Panc1 (cell line): ENCODE measurements around the gene ALDH1A3. TPM values are rescaled to one million over a fixed set of nuclear protein-coding genes. Genes with fewer than 3 reads are reported as not detected.

Source experiments
- ATAC-seq: fragments of 200-7000 bp; cut with Tn5 transposase; 2 replicates; pipeline ENCODE4 v1.9.1; 2020; ENCODE audit warnings: mild to moderate bottlenecking, moderate library complexity
- BruUV-seq: library from RNA; stranded (reverse); fragments of 400-500 nt; replicated peaks from 2 replicates; lab custom pipeline; 2021; lab: Mats Ljungman, UMichigan
- CTCF ChIA-PET: fragments of 300-600 bp; sonication (Branson Sonifier 250); formaldehyde crosslinking; loops from one replicate; lab custom pipeline; 2022; ENCODE audit warnings: antibody characterized with exemption; lab: Charles Lee
- POLR2A ChIA-PET: fragments of 300-600 bp; sonication (Branson Sonifier 250); formaldehyde crosslinking; loops from one replicate; lab custom pipeline; 2022; ENCODE audit warnings: antibody characterized with exemption; lab: Charles Lee
- DNase-seq: peaks from one replicate; pipeline ENCODE4 v3.0.0-alpha.2; 2010; ENCODE audit warnings: low read depth, low spot score
- H3K27ac ChIP-seq: 2 replicates; pipeline ENCODE4 v1.5.1; 2011; ENCODE audit warnings: mild to moderate bottlenecking, low read length, inconsistent platforms
- H3K27me3 ChIP-seq: fragments of 200-500 bp; sonication (Bioruptor generic); 2 replicates; pipeline ENCODE4 v1.6.0; 2014; ENCODE audit warnings: low read length, inconsistent platforms; ENCODE audit not compliant: control insufficient read depth, insufficient read depth
- H3K36me3 ChIP-seq: fragments of 200-500 bp; sonication (Bioruptor generic); 2 replicates; pipeline ENCODE4 v1.5.1; 2014; ENCODE audit warnings: inconsistent platforms, mild to moderate bottlenecking, low read length, moderate library complexity; ENCODE audit not compliant: control insufficient read depth, insufficient read depth
- H3K4me1 ChIP-seq: 2 replicates; pipeline ENCODE4 v1.5.1; 2011; ENCODE audit warnings: inconsistent platforms, mild to moderate bottlenecking, low read length, moderate library complexity; ENCODE audit not compliant: control insufficient read depth, insufficient read depth
- H3K4me3 ChIP-seq, 2 experiments: 2 replicates each; pipeline ENCODE4 v1.5.1; 2011 to 2012; ENCODE audit warnings: low read depth in 2 of 2, low read length in 2 of 2, mild to moderate bottlenecking in 2 of 2, inconsistent platforms in 1 of 2, moderate library complexity in 1 of 2
- H3K9me3 ChIP-seq: fragments of 200-500 bp; sonication (Bioruptor generic); 2 replicates; pipeline ENCODE4 v1.5.1; 2014; ENCODE audit warnings: low read depth, mild to moderate bottlenecking, inconsistent platforms, low read length, moderate library complexity; ENCODE audit not compliant: control insufficient read depth, insufficient read depth
- POLR2AphosphoS5 ChIP-seq: IDR thresholded peaks from 2 replicates; pipeline ENCODE4 v1.6.1; 2012; ENCODE audit warnings: mild to moderate bottlenecking, low read depth, low read length, moderate library complexity
- SIN3A ChIP-seq: IDR thresholded peaks from 2 replicates; pipeline ENCODE4 v1.6.1; 2012; ENCODE audit warnings: low read depth, mild to moderate bottlenecking, low read length, moderate library complexity, borderline replicate concordance; ENCODE audit not compliant: insufficient read depth
- TCF7L2 ChIP-seq: IDR thresholded peaks from 2 replicates; pipeline ENCODE4 v1.6.1; 2011; ENCODE audit warnings: mild to moderate bottlenecking, low read depth, low read length, inconsistent platforms
- in situ Hi-C: cut with HindIII; loops from 2 replicates; pipeline ENCODE4 v1.10.0; 2016; ENCODE audit warnings: low sequenced_read_pairs, low pct_unique_long_range_greater_than_20kb
- intact Hi-C: fragments of 100-400 bp; cut with micrococcal nuclease; formaldehyde crosslinking; loops from one replicate; pipeline ENCODE4 v1.10.0; 2022; ENCODE audit not compliant: unreplicated experiment
- total RNA-seq: library from RNA; stranded (reverse); gene quantifications from one replicate; pipeline ENCODE4 v1.2.1, GENCODE V29; 2021; ENCODE audit not compliant: unreplicated experiment
- TF ChIP-seq, protein P1 (sequence below), 2 experiments: IDR thresholded peaks; 2 replicates each; pipeline ENCODE4 v1.6.1; 2011 to 2012; ENCODE audit warnings: low read depth in 2 of 2, control low read depth in 1 of 2, low read length in 1 of 2, mild to moderate bottlenecking in 1 of 2, moderate library complexity in 1 of 2; ENCODE audit not compliant: insufficient read depth in 1 of 2
- TF ChIP-seq, protein P2 (sequence below): fragments of 450-650 bp; IDR thresholded peaks from 2 replicates; pipeline ENCODE4 v1.5.1; 2017; ENCODE audit warnings: mild to moderate bottlenecking

ALDH1A3 gene
- total RNA-seq, 1 experiment from 2014 or later, result 143 TPM

DNA sequence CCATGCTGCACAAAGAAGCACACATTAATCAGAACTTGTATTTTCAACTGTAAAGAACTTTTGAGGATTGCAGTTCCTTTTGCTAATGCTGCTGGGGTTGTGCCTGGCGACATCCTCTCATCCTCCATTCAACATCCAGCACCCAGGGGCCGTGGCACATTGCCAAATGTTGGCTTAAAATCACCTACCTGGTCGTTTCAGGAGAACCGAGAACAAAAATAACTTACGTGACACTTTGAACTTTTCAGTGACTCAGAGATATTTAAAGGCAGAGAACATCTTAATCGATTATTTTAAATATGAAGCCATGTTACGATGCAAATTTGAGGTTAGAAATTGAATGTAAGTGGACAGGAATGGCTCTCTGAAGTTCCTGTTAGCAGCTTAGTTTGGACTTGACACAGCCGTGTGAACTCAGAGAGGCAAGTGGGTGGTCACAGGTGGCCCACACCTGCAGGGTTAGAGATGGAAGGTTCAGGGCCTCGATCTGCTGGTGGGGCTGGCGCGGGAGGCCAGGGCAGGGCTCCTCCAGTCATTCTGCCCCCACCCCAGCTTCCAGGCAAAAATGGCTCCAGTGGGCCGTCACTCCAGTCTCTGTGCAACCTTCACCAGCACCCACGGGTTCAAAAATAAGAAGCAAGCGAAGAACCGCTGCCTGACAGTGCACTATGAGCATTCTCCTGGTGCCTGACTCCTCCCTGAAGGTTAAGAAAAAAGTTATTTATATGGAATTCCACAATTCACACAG lies 51.7 kb downstream of the ALDH1A3 start:
- CTCF ChIA-PET, result interaction anchor here (0.6 kb wide), 1 partner anchor 85 kb away, joined by 4 read pairs; no protein-coding TSS in a partner anchor
- peaks cover 18% of the 10 kb centered on the region for H3K36me3 ChIP-seq
- ATAC-seq (no peak), DNase-seq (no peak)
- H3K27ac ChIP-seq, result peak overlapping the region; percentile 87
- TSS peak; percentile 15 for BruUV-seq
- H3K9me3 ChIP-seq, result no peaks in the 10 kb centered on the region
- TF ChIP-seq, protein P1, sequence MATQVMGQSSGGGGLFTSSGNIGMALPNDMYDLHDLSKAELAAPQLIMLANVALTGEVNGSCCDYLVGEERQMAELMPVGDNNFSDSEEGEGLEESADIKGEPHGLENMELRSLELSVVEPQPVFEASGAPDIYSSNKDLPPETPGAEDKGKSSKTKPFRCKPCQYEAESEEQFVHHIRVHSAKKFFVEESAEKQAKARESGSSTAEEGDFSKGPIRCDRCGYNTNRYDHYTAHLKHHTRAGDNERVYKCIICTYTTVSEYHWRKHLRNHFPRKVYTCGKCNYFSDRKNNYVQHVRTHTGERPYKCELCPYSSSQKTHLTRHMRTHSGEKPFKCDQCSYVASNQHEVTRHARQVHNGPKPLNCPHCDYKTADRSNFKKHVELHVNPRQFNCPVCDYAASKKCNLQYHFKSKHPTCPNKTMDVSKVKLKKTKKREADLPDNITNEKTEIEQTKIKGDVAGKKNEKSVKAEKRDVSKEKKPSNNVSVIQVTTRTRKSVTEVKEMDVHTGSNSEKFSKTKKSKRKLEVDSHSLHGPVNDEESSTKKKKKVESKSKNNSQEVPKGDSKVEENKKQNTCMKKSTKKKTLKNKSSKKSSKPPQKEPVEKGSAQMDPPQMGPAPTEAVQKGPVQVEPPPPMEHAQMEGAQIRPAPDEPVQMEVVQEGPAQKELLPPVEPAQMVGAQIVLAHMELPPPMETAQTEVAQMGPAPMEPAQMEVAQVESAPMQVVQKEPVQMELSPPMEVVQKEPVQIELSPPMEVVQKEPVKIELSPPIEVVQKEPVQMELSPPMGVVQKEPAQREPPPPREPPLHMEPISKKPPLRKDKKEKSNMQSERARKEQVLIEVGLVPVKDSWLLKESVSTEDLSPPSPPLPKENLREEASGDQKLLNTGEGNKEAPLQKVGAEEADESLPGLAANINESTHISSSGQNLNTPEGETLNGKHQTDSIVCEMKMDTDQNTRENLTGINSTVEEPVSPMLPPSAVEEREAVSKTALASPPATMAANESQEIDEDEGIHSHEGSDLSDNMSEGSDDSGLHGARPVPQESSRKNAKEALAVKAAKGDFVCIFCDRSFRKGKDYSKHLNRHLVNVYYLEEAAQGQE (IDR thresholded peaks at IDR 0.05; ENCODE audit: insufficient read depth in 1 of 2, low read depth in 2 of 2, low read length in 1 of 2), result no peak
- no peak for TF ChIP-seq TCF7L2
- no peak for TF ChIP-seq SIN3A
- peak; percentile 13; the same call in 1 of the 2 replicates for TF ChIP-seq POLR2AphosphoS5
- TF ChIP-seq, protein P2, sequence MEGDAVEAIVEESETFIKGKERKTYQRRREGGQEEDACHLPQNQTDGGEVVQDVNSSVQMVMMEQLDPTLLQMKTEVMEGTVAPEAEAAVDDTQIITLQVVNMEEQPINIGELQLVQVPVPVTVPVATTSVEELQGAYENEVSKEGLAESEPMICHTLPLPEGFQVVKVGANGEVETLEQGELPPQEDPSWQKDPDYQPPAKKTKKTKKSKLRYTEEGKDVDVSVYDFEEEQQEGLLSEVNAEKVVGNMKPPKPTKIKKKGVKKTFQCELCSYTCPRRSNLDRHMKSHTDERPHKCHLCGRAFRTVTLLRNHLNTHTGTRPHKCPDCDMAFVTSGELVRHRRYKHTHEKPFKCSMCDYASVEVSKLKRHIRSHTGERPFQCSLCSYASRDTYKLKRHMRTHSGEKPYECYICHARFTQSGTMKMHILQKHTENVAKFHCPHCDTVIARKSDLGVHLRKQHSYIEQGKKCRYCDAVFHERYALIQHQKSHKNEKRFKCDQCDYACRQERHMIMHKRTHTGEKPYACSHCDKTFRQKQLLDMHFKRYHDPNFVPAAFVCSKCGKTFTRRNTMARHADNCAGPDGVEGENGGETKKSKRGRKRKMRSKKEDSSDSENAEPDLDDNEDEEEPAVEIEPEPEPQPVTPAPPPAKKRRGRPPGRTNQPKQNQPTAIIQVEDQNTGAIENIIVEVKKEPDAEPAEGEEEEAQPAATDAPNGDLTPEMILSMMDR, result no peak
- H3K4me1 ChIP-seq, result peaks cover 46% of the 10 kb centered on the region
- in situ Hi-C loops, result no loop called here
- H3K4me3 ChIP-seq, result no peak overlapping the region
- no peaks in the 10 kb centered on the region for H3K27me3 ChIP-seq
- POLR2A ChIA-PET, result interaction anchor here (0.7 to 0.8 kb wide), 2 partner anchors 11 to 853 kb away, joined by 3 to 4 read pairs; no protein-coding TSS in a partner anchor
- intact Hi-C loops, result no loop called here

DNA sequence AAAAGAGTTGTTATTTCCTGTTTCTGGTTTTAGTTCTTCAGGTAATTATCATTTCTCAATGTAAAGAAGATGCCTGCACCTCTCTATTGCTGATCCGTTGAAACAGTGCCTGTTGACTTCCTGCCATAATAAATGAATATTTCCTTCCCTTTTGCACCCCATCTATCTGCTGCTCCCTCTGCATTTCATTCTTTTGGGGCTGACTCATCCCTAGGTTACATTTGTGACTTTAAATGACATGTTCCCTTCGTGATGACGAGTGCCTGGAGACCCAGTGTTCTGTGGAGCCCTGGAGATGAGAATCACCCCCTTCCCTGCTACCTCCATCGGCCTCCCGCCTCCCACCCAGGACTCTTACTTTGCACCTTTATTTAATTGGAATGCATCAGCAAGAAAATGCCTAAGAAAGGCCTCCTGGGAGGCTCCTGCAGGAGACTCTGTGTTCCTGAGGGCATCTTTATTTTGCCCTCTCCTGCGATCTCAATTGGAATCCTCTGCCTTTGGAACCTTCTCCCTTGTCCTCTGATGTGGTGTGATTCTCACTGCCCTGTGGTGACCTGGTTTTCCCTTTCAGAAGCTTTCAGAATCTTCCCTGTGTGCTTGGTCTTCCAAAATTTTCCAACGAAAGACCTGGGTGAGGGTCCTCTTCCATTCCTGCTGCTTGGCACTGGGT lies 53.2 kb downstream of the ALDH1A3 start:
- no peaks in the 10 kb centered on the region for H3K27me3 ChIP-seq
- ChIA-PET POLR2A (no interaction called here), CTCF (no interaction called here)
- no TSS peak for BruUV-seq
- ATAC-seq, result no peak
- no peak for DNase-seq
- intact Hi-C loops (no loop called here), in situ Hi-C loops (no loop called here)
- H3K4me3 ChIP-seq, result no peak overlapping the region
- no peaks in the 10 kb centered on the region for H3K9me3 ChIP-seq
- TF ChIP-seq, protein P1 (IDR thresholded peaks at IDR 0.05; ENCODE audit: insufficient read depth in 1 of 2, low read depth in 2 of 2, low read length in 1 of 2), result no peak
- TF ChIP-seq, protein P2, result no peak
- TF ChIP-seq TCF7L2 (no peak), SIN3A (no peak), POLR2AphosphoS5 (no peak)
- peak overlapping the region; percentile 72 for H3K27ac ChIP-seq
- peaks cover 40% of the 10 kb centered on the region for H3K4me1 ChIP-seq
- H3K36me3 ChIP-seq, result peaks cover 18% of the 10 kb centered on the region
